Stimulated activated CD4-positive, alpha-beta T cell treated with anti-CD3 and anti-CD28 coated beads, Interleukin-4, amount 100 ng/mL, for 1 hour (primary cell): Measurements from ENCODE around the gene GNL3L.
A peak's percentile ranks its signal among the peaks of the same experiment; 100 is the strongest.
"Not testable (repeated sequence)": the region's sequence is repeated elsewhere in the genome, so short reads cannot be mapped to it uniquely, and the experiment has no call there.

Experiments
- DNase-seq: peaks from one replicate; pipeline ENCODE4 v3.0.0-alpha.2; 2020

GNL3L gene, protein sequence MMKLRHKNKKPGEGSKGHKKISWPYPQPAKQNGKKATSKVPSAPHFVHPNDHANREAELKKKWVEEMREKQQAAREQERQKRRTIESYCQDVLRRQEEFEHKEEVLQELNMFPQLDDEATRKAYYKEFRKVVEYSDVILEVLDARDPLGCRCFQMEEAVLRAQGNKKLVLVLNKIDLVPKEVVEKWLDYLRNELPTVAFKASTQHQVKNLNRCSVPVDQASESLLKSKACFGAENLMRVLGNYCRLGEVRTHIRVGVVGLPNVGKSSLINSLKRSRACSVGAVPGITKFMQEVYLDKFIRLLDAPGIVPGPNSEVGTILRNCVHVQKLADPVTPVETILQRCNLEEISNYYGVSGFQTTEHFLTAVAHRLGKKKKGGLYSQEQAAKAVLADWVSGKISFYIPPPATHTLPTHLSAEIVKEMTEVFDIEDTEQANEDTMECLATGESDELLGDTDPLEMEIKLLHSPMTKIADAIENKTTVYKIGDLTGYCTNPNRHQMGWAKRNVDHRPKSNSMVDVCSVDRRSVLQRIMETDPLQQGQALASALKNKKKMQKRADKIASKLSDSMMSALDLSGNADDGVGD

GRCh38 chrX:54529552-54530356 lies at the start of gene GNL3L:
GNL3L (plus strand) TSS chrX:54530219; CDS start chrX:54532567, 2,348 bp downstream.
- DNase-seq, result peak; percentile 79

GRCh38 chrX:54482839-54483593 lies 47.0 kb upstream of the GNL3L start:
- DNase-seq, result no peak

DNA sequence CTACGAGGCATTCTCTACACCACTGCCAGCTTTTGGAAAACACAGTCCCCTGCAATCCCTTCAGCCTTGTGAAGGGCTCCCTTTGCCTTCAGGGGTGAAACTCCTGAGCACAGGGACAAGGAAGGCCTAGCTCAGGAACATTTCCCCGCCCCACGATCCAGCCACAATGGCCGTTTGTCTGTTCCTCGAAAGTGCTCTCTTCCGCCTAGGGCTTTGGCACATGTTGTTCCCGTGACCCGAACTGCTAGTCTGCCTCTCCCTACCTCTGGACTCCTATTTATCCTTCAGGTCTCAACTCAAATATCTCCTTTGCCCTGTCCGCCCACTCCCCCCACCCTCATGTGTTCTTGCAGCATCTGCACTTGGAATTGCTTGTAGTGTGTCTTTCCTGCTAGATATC lies 46.1 kb upstream of the GNL3L start:
- DNase-seq, result no peak

DNA sequence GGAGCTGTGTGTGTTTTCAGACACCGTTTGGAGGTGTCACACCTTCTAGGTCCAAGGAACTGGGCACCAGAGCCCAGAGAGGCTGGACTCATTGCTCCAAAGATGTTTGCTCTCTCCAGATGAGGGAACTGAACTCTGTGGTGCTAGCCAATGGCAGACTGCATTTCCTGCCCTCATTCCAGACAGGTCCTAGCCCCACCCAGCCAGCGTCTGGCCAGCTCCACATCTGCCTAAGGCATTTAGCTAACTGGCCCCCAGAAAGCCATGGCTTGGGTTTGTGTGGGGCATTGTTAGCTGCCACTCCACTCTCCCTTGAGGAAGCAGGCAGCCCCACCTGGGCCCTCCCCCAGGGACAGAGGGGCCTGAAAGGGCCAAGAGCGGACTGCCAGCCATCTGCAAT lies 45.4 kb upstream of the GNL3L start:
- no peak for DNase-seq

GRCh38 chrX:54489819-54490218 lies 40.2 kb upstream of the GNL3L start:
- DNase-seq, result not testable (repeated sequence)

DNA sequence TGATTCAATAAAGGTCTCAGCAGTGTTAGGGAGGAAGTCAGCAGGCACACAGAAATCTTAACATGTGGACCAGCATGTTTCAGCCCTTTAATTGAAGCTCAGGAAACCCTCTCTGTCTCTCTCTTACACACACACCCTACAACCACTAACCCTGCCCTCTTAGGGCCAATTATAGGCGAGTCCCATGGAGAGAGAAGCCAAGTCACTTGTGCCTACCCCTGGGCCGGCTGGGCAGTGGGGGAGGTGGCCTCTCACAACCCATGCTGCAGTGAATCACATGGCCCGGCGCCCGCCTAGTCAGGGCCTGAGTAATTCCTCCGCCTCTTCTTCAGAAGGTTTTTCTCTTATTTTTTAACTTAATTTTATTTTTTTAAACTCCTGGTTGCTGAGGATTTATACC lies 37.7 kb upstream of the GNL3L start:
- no peak for DNase-seq

GRCh38 chrX:54494166-54494988 lies 35.6 kb upstream of the GNL3L start:
- no peak for DNase-seq

GRCh38 chrX:54494989-54495813 lies 34.8 kb upstream of the GNL3L start:
- no peak for DNase-seq

- DNase-seq, result peak; percentile 60
Measured at GRCh38 chrX:54495814-54496516, 34.1 kb upstream of the GNL3L start, which contains the start of gene FGD1. FGD1 (minus strand) TSS chrX:54496234; CDS start chrX:54495432, 802 bp downstream.

DNA sequence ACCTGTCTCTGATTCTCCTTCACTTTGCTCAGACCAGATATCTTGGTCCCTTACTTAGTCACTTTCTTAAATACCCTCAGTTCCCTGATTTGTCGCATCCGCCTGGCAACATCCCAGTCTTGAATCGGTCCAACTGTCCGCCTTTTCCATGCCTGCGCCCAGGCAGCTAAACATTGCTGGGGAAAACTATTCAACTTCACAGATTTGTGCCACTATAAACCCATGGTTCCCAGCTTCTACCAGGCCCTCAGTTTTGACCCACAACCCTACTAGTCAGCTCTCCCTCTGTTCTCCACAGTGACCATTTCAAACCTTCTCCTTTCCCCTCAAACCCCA lies 33.5 kb upstream of the GNL3L start:
- no peak for DNase-seq

- DNase-seq, result no peak
Measured at GRCh38 chrX:54496936-54497335, 33.1 kb upstream of the GNL3L start.

DNA sequence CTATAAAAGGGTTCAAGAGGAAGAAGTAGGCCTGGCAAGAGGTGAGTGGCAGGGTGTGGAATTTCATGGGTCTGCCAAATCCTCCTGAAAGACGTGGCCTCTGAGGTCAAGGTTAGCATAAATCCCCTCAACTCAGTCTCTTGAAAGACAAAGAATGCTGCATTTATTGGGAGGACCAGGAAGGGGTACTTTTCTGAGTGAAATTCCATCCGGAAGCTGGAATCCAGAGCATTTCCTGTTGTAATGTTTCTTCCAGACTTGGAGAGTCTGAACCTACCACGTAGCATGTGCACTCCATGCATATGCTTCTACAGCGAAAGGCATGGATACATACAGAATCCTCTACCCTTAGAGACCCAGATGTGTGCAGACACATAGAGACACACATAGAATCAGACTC lies 20.6 kb upstream of the GNL3L start:
- no peak for DNase-seq

DNA sequence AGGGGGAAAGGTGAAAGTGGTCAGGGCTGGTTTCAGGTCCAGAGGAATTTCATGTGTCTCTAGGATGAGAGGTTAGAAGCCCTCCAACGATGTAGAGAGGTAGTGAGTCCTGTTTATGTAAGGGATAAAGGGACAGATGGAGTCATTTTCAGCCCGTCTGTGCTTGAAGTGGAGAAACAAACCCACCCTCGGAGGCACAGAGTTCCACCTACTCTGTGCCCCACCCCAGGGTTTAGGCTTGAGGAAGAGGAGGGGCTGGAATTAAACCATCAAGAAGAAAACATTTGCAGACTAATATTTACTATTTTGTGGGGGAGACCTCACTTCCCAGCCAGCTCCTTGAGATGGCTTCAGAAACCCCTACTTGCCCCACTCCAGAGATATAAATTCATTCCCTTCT lies 868 bp upstream of the GNL3L start:
- no peak for DNase-seq

- peak; percentile 6 for DNase-seq
Measured at GRCh38 chrX:54530357-54530900, 410 bp downstream of the GNL3L start.

- no peak for DNase-seq
Measured at GRCh38 chrX:54534271-54534670, 4.3 kb downstream of the GNL3L start.

DNA sequence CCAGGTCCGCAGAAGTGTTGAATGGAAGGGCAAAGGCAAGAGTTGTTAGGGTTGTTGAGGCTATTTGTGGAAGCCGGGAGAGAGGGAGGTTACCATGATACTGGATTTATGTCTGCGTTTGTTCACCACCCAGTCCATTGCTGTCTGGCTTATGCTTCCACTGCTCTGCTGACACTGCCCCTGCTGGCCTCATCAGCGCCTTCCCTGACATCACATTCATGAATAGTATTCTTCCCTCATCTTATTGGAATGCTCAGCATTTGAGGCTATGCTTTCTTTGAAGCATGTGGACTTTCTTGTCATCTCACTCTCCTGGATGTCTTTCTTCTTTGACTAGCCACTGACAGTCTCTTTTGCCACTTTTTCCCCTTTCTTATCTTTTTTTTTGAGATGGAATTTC lies 10.3 kb downstream of the GNL3L start:
- DNase-seq, result no peak

DNA sequence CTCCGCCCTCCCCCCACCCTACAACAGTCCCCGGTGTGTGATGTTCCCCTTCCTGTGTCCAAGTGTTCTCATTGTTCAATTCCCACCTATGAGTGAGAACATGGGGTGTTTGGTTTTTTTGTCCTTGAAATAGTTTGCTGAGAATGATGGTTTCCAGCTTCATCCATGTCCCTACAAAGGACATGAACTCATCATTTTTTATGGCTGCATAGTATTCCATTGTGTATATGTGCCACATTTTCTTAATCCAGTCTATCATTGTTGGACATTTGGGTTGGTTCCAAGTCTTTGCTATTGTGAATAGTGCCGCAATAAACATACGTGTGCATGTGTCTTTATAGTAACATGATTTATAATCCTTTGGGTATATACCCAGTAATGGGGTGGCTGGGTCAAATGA lies 12.2 kb downstream of the GNL3L start:
- not testable (repeated sequence) for DNase-seq

GRCh38 chrX:54550821-54551220 lies 20.8 kb downstream of the GNL3L start:
- no peak for DNase-seq

GRCh38 chrX:54551801-54552200 lies 21.8 kb downstream of the GNL3L start:
- no peak for DNase-seq

GRCh38 chrX:54555006-54555405 lies 25.0 kb downstream of the GNL3L start:
- DNase-seq, result not testable (repeated sequence)
